GM18870 (cell line): ENCODE measurements around the gene SPDYA.

Experiments
- ATAC-seq: cut with Tn5 transposase; IDR thresholded peaks from one replicate; pipeline ENCODE4 v1.9.1; 2021; ENCODE audit warnings: moderate library complexity; ENCODE audit not compliant: unreplicated experiment

Gene SPDYA

DNA sequence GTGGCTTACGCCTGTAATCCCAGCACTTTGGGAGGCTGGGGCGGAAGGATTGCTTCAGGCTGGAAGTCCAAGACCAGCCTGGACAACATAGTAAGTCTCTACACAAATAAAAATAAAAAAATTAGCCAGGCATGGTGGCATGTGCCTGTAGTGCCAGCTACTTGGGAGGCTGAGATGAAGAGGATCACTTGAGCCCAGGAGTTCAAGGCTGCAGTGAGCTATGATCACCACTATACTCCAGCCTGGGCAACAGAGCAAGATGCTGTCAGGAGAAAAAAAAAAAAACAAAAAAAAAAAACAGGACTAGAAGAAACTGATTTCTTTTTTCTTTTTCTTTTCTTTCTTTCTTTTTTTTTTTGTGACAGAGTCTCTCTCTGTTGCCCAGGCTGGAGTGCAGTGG lies 13.6 kb downstream of the SPDYA start:
- ATAC-seq = no peak

- no peak for ATAC-seq
Measured at GRCh38 chr2:28824870-28825269, 14.2 kb downstream of the SPDYA start.

- no peak for ATAC-seq
Measured at GRCh38 chr2:28828382-28828781, 17.7 kb downstream of the SPDYA start.

- ATAC-seq = no peak
Measured at GRCh38 chr2:28833740-28834470, 23.3 kb downstream of the SPDYA start.

GRCh38 chr2:28835781-28836180 lies 25.1 kb downstream of the SPDYA start:
- ATAC-seq = no peak

- ATAC-seq = no peak
Measured at GRCh38 chr2:28838971-28839370, 28.3 kb downstream of the SPDYA start.

- ATAC-seq = no peak
Measured at GRCh38 chr2:28842042-28842441, 31.4 kb downstream of the SPDYA start.

GRCh38 chr2:28855193-28855592 lies 44.6 kb downstream of the SPDYA start:
- ATAC-seq = no peak

GRCh38 chr2:28855977-28856376 lies 45.3 kb downstream of the SPDYA start:
- ATAC-seq = no peak

GRCh38 chr2:28868611-28869010 lies 58.0 kb downstream of the SPDYA start:
- ATAC-seq = no peak

GRCh38 chr2:28869494-28870145 lies 59.0 kb downstream of the SPDYA start:
- ATAC-seq = peak; percentile 16

DNA sequence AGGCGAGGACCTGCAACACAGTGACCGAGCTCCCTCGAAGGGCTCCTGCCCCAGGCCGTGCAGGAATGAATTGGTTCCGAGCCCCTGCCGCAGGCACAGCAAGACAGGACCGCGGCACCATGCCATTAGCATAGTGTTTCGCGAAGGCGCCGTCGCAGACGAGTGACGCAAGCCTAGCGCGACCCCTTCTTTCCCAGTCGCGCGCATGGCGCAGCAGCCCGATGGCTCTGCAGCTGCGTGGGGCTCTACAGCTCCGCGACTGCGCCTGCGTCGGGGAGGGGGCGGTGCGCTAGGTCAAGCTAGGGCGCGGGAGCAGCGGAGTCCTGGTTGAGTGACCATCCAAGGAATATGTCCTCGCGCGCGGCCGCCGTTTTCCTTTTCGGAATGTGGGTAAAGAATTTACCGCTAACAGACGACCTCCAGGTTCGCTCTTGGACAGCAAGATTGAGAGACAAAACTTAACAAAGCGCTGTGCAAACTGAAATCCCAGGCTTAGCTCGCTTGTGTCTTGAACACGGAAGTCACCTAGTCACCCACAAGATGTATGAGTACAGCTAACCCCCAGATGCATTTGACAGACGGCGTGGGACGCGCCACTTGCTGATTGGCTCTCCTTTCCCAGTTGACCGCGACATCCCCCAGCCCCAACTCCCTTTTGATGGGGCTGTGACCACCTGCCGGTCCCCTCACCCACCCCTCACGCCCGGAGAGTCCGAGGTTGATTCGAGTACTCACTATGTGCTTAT lies 59.7 kb downstream of the SPDYA start, which contains the start of gene TRMT61B:
TSS of gene TRMT61B (minus strand) at position 164 of the 746 bp plus-strand sequence. CDS start at position 132, 32 bp downstream.
- ATAC-seq = peak; percentile 87

DNA sequence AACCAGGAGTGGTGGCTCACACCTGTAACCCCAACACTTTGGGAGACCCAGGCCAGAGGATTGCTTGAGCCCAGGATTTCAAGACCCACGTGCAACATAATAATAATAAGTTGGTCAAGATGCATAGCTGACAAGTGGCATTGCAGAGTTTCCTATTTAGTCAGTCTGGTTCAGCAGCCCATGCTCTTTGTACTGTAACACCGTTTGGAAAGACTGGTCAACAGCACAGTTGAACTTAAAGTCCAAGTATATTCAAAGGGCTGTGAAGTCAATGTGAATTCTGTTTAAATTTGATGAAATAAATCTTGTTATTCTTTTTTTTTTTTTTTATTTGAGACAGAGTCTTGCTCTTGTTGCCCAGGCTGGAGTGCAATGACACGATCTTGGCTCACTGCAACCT lies 61.0 kb downstream of the SPDYA start:
- ATAC-seq = no peak

DNA sequence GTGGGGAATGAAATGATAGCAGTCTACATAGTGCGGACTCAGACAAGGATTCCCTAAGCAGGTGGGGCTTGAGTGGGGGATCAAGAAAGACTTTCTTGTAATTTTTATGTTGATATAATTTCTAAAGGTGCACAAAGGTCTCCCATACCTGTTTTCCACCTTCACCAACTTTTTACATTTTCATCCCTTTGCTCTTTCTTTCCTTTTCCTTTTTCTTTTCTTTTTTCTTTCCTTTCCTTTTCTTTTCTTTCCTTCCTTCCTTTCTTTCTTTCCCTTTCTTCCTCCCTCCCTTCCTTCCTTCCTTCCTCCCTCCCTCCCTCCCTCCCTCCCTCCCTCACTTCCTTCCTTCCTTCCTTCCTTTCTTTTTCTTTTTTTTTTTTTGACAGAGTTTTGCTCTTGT lies 69.6 kb downstream of the SPDYA start:
- no peak for ATAC-seq

- no peak for ATAC-seq
Measured at GRCh38 chr2:28893488-28893887, 82.9 kb downstream of the SPDYA start.

- ATAC-seq = peak; percentile 83
Measured at GRCh38 chr2:28894470-28895188, 84.0 kb downstream of the SPDYA start, which contains the start of gene WDR43. Gene WDR43, plus strand, starts transcription at chr2:28894667. Its CDS starts 32 bp downstream, at chr2:28894699.

DNA sequence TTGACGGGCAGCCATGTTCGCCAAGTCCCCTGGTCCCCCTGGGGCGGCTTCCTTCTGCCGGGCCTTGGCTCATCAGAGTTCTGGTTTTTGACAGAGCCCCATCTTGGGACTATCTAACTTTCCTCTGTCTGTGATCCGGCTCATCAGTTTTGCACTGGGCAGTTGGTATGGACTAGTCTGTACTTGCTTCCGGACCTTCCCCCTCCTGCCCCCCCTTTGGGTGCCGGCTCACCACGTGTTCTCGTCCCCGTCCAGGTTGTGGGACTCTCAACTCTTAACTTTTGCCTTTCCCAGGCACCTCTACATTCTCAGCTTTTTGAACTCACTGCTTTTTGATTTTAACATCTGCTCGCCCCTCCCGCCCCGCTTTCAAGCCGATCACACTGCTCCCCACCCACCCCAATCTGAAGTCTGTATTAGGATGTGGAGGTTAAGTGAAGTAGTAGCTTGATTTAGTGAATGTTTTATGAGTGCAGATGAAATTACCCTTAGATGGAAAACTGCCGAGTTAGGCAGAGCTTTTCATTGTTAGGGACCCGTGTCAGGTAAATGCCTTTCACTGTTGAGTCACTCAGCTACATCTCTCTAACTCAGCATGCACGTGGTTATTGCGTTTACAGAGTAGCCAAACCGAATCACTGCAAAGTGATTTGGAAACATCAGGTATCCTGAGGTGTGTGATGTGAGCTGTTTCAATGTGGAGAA lies 84.7 kb downstream of the SPDYA start:
- ATAC-seq = no peak

- ATAC-seq = no peak
Measured at GRCh38 chr2:28896906-28897305, 86.3 kb downstream of the SPDYA start.

- ATAC-seq = no peak
Measured at GRCh38 chr2:28898048-28898447, 87.4 kb downstream of the SPDYA start.
